Thymus (tissue), 11 donors: ENCODE data around the gene CGB2. TPM values are rescaled to one million over a fixed set of nuclear protein-coding genes. Genes with fewer than 3 reads are reported as not detected.

Experiments
- DNase-seq, 9 donors: peaks; one replicate each; pipeline ENCODE4 v3.0.0-alpha.2; 2013; ENCODE audit warnings: low spot score in 9 of 9, low read depth in 6 of 9, missing footprints in 1 of 9
- H3K27ac ChIP-seq, 2 donors: one replicate each; pipeline ENCODE4 v1.5.1; 2013; ENCODE audit warnings: control low read depth in 1 of 2, low read depth in 1 of 2, low read length in 1 of 2, mild to moderate bottlenecking in 1 of 2, moderate library complexity in 1 of 2
- H3K27me3 ChIP-seq, 2 donors: one replicate each; pipeline ENCODE4 v1.5.1; 2013; ENCODE audit warnings: low read length in 1 of 2; ENCODE audit not compliant: control insufficient read depth in 2 of 2, insufficient read depth in 1 of 2
- H3K36me3 ChIP-seq, 2 donors: one replicate each; pipeline ENCODE4 v1.5.1; 2013; ENCODE audit warnings: low read length in 1 of 2, mild to moderate bottlenecking in 1 of 2, moderate library complexity in 1 of 2; ENCODE audit not compliant: control insufficient read depth in 2 of 2, insufficient read depth in 2 of 2
- H3K4me1 ChIP-seq, 2 donors: one replicate each; pipeline ENCODE4 v1.5.1; 2013; ENCODE audit warnings: low read length in 2 of 2; ENCODE audit not compliant: control insufficient read depth in 2 of 2, insufficient read depth in 2 of 2
- H3K4me3 ChIP-seq, 2 donors: one replicate each; pipeline ENCODE4 v1.5.1; 2013; ENCODE audit warnings: low read length in 2 of 2, control low read depth in 1 of 2, mild to moderate bottlenecking in 1 of 2
- H3K9me3 ChIP-seq, 2 donors: one replicate each; pipeline ENCODE4 v1.5.1; 2013; ENCODE audit warnings: low read length in 1 of 2, mild to moderate bottlenecking in 1 of 2; ENCODE audit not compliant: control insufficient read depth in 2 of 2, insufficient read depth in 1 of 2
- WGBS: extraction: QIAGEN DNeasy Blood & Tissue Kit; methylation state at CpG from one replicate; pipeline ENCODE4 v1.1.7; 2013; 5-methylcytosine and 5-hydroxymethylcytosine counted together
- polyA plus RNA-seq: library from polyadenylated mRNA; stranded (reverse); fragments of 200-250 nt; gene quantifications from one replicate; pipeline ENCODE4 v1.2.3, GENCODE V29; 2013
- total RNA-seq: library from RNA; stranded (reverse); fragments of 120-200 nt; gene quantifications from one replicate; pipeline ENCODE4 v1.2.4, GENCODE V29; 2013
- donor health status: healthy.

The CGB2 gene
- total and polyA plus RNA-seq, 2 donors, result 0.11 TPM; not detected in 1

- Histone ChIP-seq H3K9me3 (no peaks in the 10 kb centered on the region), H3K4me1 (peaks cover 0 to 20% of the 10 kb centered on the region in 2 donors), H3K4me3 (peak within 1 kb of the TSS in 1 of 2 donors; percentile 48), H3K27ac (no peak within 1 kb of the TSS), H3K27me3 (peaks cover 31 to 78% of the 10 kb centered on the region in 2 donors), H3K36me3 (no peaks in the 10 kb centered on the region)
- 4% methylated on average over 38 of the region's 38 CpGs for WGBS
- DNase-seq, result no peak
Measured at GRCh38 chr19:49057636-49058234, 26.0 kb downstream of the CGB2 start, which contains the start of gene CGB7. TSS of gene CGB7 (minus strand) at chr19:49057749. CDS start at chr19:49055375, 2,374 bp downstream.

- Histone ChIP-seq H3K4me1 (peaks cover 0 to 20% of the 10 kb centered on the region in 2 donors), H3K27ac (no peak overlapping the region), H3K4me3 (no peak overlapping the region), H3K27me3 (peaks cover 31 to 87% of the 10 kb centered on the region in 2 donors), H3K9me3 (no peaks in the 10 kb centered on the region), H3K36me3 (no peaks in the 10 kb centered on the region)
- no peak for DNase-seq
- WGBS, result 54% methylated on average over 10 of the region's 10 CpGs
Measured at GRCh38 chr19:49058562-49058961, 26.9 kb downstream of the CGB2 start.

- 61% methylated on average over 9 of the region's 9 CpGs for WGBS
- Histone ChIP-seq H3K4me1 (peaks cover 0 to 20% of the 10 kb centered on the region in 2 donors), H3K4me3 (no peak overlapping the region), H3K36me3 (no peaks in the 10 kb centered on the region), H3K9me3 (no peaks in the 10 kb centered on the region), H3K27me3 (peaks cover 33 to 92% of the 10 kb centered on the region in 2 donors), H3K27ac (no peak overlapping the region)
- DNase-seq, result no peak
Measured at GRCh38 chr19:49059053-49059452, 27.4 kb downstream of the CGB2 start.

GRCh38 chr19:49061000-49061399, 29.3 kb downstream of the CGB2 start:
- no peak for DNase-seq
- H3K4me3 ChIP-seq, result no peak overlapping the region
- H3K36me3 ChIP-seq, result no peaks in the 10 kb centered on the region
- H3K27ac ChIP-seq, result no peak overlapping the region
- H3K9me3 ChIP-seq, result no peaks in the 10 kb centered on the region
- peaks cover 43 to 98% of the 10 kb centered on the region in 2 donors for H3K27me3 ChIP-seq
- H3K4me1 ChIP-seq, result peaks cover 0 to 18% of the 10 kb centered on the region in 2 donors
- 99% methylated on average over 2 of the region's 2 CpGs for WGBS

- H3K4me1 ChIP-seq, result peaks cover 0 to 13% of the 10 kb centered on the region in 2 donors
- 46% methylated on average over 25 of the region's 25 CpGs for WGBS
- H3K36me3 ChIP-seq, result no peaks in the 10 kb centered on the region
- no peak overlapping the region for H3K4me3 ChIP-seq
- no peaks in the 10 kb centered on the region for H3K9me3 ChIP-seq
- H3K27ac ChIP-seq, result no peak overlapping the region
- no peak for DNase-seq
- H3K27me3 ChIP-seq, result peaks cover 42 to 98% of the 10 kb centered on the region in 2 donors
Measured at GRCh38 chr19:49061445-49061844, 29.8 kb downstream of the CGB2 start.

- Histone ChIP-seq H3K4me1 (no peaks in the 10 kb centered on the region), H3K9me3 (no peaks in the 10 kb centered on the region), H3K4me3 (no peak overlapping the region), H3K36me3 (no peaks in the 10 kb centered on the region), H3K27me3 (peaks cover 33 to 98% of the 10 kb centered on the region in 2 donors), H3K27ac (peak overlapping the region; percentile 48 to 55)
- 58% methylated on average over 10 of the region's 10 CpGs for WGBS
- no peak for DNase-seq
Measured at GRCh38 chr19:49064029-49064629, 32.4 kb downstream of the CGB2 start.

- peaks cover 29 to 97% of the 10 kb centered on the region in 2 donors for H3K27me3 ChIP-seq
- peak within 1 kb of the TSS in 1 of 2 donors; percentile 38 for H3K4me3 ChIP-seq
- H3K9me3 ChIP-seq, result no peaks in the 10 kb centered on the region
- H3K4me1 ChIP-seq, result no peaks in the 10 kb centered on the region
- DNase-seq, result no peak
- H3K27ac ChIP-seq, result peak within 1 kb of the TSS; percentile 48 to 55
- 9% methylated on average over 53 of the region's 53 CpGs for WGBS
- H3K36me3 ChIP-seq, result no peaks in the 10 kb centered on the region
Measured at GRCh38 chr19:49064768-49065611, 33.3 kb downstream of the CGB2 start, which contains the start of gene NTF4. TSS of gene NTF4 (minus strand) at chr19:49064818. CDS start at chr19:49061997, 2,821 bp downstream.

GRCh38 chr19:49065905-49066512, 34.3 kb downstream of the CGB2 start:
- Histone ChIP-seq H3K27ac (no peak overlapping the region), H3K4me3 (no peak overlapping the region), H3K9me3 (no peaks in the 10 kb centered on the region), H3K4me1 (no peaks in the 10 kb centered on the region), H3K27me3 (peaks cover 38 to 99% of the 10 kb centered on the region in 2 donors), H3K36me3 (no peaks in the 10 kb centered on the region)
- no peak for DNase-seq
- 56% methylated on average over 13 of the region's 13 CpGs for WGBS
